Stimulated activated naive CD4-positive, alpha-beta T cell (primary cell): ENCODE data around the gene DIP2A.
A peak's percentile ranks its signal among the peaks of the same experiment; 100 is the strongest.

ENCODE experiments used
- DNase-seq, 6 experiments: peaks; one replicate each; lab custom pipeline; 2025; lab: John Stamatoyannopoulos, UW

DIP2A gene

DNA sequence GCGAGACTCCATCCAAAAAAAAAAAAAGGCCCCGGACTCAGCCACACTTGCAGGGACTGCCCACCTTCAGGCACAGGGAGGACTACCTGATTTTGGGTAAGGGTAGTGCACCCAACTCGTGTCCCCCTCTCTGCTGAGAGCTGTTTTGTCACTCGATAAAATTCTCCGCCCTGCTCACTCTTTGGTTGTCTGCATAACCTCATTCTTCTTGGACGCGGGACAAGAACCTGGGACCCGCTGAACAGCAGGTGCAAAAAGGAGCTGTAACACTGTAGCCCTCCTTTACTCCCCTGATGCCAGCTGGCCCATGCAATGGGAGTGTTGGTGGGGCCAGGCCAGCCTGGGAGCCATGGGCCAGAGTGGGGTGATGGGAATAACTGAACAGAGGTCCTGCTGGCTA lies 135.6 kb downstream of the DIP2A start:
- DNase-seq = no peak

DNA sequence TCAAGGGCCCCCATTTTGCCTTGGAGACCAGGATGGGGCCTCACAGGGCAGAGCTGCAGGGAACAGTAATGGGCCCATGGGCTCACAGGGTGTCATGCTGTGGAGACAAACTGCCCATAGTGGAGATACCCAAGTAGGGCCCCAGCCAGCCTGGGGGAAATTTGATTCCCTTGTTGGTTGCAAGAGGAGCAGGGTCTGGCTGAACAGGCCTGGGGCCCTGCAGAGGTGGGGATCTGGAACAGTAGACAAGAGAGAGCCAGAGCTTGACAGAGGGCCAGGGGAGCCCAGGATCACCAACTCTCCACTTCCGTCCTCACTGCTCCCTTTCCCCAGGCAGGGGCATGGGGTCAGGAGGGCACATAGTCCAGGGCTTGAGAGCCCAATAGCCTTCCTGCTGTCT lies 137.5 kb downstream of the DIP2A start:
- no peak for DNase-seq

DNA sequence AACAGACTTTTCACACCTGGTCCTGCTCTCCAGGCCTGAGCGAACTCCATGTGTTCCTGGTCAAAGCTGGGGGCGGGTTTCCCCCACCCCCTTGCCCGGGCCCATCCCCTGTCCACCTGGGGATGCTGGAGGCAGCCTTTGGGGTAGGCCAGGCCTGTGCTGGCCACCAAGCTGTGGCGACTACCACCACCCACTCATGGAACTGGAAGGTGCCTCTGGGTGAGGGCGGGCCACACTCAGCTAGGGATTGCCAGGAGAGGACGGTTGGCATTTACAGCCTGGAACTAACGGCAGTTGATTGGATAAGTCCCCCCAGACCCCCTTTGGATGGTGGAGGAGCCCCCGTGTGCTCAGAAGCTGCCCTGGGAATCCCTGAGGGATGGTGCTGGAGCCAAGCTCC lies 138.3 kb downstream of the DIP2A start:
- no peak for DNase-seq

DNA sequence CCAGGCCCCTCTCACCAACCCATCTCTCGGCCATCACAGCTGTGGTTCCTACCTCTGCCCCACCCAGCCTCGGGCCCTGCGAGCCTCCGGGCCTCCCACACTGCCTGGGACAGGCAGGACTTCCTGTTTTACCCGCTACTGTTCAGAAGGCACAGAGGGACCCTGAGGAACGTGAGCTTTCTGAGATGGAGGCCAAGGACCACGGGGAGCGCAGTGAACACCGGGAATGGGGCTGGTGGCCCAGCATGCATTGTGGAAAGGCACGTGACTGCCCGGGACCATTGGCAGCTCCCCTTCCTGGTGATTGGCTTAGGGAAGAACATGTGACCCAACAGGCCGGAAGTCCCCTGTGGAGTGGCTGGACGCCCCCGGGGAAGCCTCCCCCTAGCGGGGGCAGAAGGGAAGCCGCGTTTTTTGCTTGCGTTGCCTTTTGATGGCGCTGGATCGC lies 139.2 kb downstream of the DIP2A start:
- no peak for DNase-seq

DNA sequence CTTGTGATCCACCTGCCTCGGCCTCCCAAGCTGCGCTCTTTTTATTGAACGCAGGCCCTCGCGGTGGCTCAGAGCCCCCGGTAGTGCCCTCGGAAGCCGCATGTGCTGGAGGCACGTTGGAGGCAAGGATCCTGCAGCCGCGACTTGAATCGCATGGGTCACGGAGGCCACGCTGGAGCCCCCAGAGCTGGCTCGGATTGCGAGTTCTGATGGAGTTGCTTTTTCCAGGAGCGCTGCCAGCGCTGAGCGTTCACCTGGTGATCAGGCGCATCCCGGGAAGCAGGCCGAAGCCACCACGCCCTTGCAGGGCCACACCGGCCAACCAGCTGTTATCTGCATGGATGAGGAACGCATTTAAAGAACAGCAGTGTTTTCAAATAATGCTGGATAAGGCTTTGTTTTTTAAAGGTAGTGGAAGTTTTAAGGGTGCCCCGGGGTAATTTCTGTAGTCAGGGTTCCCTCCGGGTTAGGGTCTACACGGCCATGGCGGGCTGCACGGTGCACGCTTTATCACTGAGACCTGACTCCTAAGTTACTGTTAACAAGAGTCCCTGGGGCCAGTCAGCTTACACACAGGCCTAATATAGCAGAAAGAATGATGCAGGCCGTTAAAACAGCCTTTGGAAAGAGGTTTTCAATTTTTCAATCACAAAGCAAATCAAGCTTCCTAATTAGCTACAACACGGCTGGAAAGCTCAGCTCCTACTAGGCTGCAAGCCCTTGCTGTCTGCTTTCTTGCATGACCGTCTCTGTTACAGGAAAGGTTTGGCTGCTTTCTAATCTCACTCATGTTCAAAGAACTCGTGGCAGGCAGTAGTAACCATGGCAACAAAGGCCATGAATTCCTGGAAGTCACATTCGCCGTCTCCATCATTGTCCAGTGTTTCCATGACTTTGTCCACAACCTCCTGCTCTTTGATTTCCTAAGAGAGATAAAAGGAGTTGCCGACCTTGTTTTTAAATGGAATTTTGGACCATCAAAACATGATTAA lies 140.2 kb downstream of the DIP2A start:
- DNase-seq = peak in 2 of 6 experiments; percentile 1 to 7

DNA sequence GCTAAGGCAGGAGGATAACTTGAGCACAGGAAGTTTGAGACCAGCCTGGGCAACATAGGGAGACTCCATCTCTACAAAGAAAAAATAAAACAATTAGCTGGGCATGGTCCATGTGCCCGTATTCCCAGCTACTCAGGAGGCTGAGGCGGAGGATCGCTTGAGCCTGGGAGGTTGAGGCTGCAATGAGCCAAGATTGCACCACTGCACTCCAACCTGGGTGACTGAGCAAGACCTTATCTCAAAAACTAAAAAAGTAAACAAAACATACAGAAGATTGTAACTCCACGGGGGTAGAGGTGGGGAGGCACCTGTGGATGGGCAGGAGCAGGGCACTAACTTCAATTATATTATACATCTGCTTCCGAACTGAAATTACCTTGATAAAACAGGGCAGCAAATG lies 141.6 kb downstream of the DIP2A start:
- DNase-seq = no peak

DNA sequence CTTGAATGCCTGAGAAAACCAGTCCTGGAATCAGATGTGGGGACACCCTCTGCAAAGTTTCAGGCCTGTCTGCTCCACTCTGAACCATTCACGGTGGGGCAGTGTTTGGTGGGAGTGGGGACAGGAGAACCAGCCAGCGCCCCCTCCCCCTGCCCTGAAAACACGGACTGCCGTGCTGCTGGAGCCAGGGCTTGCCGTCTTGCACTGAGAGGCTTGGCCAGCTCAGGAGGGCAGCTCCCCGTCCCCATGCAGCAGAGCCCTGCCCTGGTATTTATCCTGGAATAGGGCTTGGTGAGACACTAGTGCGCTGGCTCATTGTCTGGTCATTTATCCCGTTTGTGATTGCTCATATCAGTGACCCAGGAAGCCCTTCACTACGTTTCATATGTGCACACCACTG lies 142.3 kb downstream of the DIP2A start:
- DNase-seq = no peak

DNA sequence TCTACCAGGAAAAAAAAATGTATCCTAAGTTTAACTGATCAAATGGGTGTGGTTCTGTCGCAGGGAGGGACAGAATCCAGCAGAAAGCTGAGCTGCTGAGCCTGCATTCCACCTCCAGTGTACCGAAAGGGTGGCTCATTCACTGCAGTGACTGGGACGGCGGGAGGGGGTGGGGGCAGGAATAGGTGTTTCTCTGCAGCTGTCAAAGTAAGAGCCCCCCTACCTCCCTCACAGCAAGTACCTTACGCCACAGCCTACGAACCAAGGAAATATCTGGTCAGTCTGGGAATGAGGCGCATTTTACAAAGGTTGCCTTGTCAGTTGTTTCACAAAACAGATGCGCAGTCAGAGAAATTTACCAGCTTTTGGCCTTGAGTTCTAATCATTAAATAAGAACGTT lies 144.5 kb downstream of the DIP2A start:
- DNase-seq = no peak

DNA sequence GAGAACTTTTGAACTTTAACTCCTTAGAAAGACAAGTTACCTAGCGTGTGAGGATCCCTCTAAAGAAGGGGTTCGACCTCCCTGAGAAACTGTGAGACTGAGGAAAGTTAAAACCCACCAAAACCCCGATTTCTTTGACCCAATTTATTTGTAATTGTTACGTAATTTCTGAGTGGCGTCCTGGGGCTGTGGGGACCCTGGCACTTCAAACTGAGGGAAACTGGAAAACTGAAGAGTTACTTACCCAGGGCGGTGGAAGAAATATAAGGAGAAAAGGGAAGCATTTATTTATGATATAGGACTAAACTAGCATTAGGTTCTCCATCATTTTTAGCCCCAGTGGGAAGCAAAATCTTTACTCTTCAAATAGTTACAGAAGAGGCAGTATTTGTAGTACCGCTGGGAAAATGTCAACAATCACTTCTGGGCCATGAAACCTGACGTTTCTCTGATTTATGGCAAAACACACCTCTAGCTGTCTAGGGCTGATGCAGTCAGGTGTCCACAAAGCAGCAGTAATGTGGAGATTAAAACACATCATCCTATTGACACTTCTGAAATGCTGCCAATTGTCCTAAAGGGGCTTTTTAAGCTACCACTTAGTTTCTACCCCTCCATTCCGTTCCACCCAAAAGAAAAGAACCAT lies 145.8 kb downstream of the DIP2A start:
- DNase-seq = no peak

DNA sequence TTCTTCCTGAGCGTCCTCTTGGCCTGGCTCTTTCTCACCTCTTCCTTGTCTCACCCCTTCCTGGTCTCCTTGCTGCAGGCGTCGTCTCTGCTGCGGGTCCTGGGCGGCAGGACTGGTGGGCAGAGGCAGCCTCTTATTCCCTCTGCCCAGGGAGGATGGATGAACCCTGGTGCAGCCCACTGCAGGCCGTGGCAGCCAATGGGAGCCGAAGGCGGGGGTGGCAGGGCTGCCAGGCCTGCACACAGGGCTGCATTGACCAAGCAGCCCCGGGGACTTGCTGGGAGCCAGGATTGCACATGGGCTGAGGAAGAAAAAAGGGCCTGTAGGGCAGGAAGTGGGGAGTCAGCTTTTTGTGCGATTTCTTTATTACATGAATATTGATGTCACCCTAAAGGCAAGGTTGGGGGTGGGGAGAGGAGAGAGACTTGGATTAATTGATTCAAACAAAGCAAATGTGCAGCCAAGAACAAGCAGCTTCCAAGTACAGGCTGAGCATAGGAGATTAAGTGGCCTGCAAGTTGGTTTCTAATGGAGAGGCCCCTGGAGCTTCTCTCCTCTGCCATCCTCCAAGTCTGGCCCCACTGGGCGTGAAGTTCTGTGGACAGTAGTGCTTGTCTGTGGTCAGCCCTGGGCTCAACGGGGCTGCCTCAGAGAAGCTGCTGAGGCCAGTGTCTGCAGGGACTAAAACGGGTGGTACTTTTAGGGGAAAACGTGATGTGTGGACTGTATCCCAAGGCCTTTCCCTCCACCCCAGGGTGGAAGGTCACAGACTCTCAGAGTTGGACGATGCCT lies 146.5 kb downstream of the DIP2A start, which contains the start of gene S100B:
Gene S100B (minus strand): TSS at position 108 of the 792 bp plus-strand sequence. CDS start 2,667 bp downstream, outside the sequence.
- peak in 3 of 6 experiments; percentile 18 to 31 (median 29) for DNase-seq

DNA sequence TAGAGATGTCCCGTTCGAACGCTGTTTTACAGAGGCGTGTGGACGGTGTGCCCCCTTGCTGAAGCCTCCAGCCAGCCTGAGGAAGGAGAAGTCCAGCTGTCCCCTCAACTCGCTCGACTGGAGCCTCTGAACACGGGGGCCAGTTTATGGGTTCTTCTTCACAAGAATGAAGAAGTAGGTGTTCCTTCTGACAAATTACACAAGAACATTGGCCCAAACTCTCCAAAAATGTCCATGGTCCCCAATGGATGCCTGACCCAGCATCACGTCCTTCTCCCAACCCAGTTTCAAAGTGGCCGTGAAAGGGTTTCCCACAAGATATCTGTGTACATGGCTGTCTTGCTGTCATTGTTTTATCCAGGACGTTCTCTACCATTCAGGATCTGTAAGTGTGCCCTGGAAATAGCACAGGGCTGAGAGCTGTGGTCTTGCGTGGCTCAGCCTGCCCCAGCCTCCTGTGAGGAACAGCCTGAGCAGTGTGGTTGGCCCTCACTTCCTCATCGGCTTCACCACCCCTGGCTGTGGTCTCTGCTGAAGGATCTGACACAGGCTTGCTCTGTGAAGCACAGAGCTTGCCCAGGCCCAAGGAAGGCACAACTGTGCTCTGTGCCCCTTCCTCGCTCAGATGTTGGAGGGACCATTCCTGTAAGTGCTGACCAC lies 147.2 kb downstream of the DIP2A start:
- DNase-seq = peak in 4 of 6 experiments; percentile 17 to 45 (median 30)

DNA sequence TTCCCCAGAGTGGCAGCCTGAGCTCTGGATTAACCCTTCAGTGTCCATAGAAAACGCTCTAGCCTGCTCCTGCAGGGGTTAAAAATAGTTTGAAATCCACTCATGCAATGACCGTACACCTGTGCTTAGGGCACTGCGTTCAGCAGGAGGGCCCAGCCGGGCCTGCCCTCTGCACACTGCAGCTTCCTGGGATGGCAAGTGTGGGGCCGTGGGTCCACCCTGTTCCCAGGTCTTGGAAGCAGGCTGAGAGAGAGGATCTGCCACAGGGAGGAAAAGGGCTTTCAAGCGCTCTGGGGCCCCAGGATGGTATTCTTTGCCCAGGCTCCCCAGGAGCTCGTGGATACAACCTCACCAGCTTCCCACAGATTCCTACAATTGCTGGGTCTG lies 147.7 kb downstream of the DIP2A start:
- DNase-seq = no peak

DNA sequence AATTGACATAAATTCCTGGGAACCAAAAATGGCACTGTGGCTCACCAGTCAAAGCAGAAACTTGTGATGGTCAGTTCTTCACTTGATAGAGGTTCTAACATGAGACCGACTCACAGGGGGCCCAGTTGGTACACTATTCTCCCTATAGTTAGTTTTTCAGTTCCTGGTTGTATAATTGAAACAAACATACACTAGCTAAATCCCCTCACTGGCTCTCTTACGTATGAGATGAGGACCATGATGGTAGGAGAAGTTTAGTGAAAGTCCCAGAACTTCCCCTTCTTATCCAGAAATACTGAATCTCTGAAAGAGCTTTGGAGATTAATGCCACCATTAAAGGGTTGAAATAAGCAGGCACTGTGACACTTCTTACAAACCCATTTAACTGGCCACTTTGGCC lies 148.9 kb downstream of the DIP2A start:
- no peak for DNase-seq

DNA sequence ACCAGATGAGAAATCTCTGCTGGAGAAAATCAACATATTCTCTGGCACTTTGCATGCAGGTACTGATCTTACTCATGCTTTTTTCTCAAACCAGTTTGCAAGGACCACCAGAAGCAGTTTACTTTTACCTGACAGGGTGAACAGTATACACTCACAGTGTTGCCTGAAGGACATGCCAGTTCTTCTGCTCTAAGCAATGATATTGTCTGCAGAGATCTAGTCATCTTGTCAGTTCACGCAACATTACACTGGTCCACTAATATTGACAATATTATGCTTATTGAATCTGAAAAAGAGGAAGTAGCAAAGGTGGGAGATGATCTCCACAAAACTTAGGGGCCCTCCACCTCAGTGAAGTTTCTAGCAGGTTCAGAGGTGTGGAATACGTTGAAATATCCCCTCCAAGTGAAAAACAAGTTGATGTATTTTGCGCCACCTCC lies 150.0 kb downstream of the DIP2A start:
- DNase-seq = no peak

DNA sequence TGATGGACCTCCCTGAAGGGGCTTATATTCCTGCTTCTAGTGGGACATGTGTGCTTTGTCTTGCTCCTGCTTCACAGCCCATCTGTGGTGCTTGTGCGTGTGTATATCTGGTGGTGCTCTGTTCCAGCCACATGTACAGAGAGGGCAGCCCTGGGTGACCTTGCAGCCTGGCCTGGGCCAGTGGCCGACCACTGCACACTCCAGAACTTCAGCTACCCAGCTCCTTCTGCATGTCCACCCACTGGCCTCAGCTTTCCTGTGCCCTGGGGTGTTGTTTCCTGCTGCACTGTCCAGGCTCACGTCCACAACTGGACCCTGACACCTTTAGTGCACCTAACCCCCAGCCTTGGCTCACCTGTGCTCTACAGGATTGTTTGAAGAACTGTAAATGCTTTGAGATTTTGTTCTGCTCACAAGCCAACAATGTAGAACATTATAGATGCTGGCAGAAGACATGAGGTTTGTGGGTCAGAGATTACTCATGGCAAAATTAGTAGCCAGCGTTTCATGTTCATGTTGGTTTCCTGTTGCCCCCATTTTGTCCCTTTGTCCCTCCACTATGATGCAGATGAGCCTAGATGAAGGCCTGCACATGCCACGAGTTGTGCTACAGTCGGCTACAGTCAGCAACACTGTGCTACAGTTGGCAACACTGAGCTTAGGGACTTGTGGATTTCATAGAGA lies 151.5 kb downstream of the DIP2A start:
- DNase-seq = no peak

DNA sequence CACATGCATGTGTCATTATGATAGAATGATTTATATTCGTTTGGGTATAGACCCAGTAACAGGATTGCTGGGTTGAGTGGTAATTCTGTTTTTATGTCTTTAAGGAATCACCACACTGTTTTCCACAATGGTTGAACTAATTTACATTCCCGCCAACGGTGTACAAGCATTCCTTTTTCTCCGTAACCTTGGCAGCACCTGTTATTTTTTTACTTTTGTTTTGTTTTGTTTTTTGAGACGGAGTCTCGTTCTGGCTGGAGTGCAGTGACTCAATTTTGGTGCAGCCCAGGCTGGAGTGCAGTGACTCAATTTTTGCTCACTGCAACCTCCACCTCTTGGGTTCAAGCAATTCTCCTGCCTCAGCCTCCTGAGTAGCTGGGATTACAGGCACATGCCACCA lies 154.7 kb downstream of the DIP2A start:
- no peak for DNase-seq

DNA sequence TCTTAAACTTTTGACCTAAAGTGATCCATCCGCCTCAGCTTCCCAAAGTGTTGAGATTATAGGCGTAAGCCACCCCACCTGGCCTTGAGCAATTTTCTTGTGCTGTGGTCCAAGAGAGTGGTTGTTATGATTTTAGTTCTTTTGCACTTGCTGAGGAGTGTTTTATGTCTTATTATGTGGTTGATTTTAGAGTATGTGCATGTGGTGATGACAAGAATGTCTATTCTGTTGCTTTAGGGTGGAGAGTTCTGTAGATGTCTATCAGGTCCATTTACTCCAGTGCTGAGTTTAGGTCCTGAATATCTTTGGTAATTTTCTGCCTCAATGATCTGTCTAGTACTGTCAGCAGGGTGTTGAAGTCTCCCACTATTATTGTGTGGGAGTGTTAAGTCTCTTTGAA lies 157.4 kb downstream of the DIP2A start:
- DNase-seq = no peak

DNA sequence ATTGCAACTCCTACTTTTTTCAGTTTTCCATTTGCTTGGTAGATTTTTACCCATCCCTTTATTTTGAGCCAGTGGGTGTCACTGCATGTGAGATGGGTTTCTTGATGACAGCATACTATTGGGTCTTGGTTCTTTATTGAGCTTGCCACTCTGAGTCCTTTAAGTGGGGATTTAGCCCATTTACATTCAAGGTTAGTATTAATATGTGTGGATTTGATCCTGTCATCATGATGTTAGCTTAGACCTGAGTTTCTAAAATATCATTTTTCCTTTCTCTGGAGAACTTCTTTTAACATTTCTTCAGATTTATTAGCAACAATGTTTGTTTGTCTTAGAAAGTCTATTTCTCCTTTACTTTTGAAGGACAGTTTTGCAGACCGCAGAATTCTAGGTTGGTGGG lies 158.0 kb downstream of the DIP2A start:
- no peak for DNase-seq

DNA sequence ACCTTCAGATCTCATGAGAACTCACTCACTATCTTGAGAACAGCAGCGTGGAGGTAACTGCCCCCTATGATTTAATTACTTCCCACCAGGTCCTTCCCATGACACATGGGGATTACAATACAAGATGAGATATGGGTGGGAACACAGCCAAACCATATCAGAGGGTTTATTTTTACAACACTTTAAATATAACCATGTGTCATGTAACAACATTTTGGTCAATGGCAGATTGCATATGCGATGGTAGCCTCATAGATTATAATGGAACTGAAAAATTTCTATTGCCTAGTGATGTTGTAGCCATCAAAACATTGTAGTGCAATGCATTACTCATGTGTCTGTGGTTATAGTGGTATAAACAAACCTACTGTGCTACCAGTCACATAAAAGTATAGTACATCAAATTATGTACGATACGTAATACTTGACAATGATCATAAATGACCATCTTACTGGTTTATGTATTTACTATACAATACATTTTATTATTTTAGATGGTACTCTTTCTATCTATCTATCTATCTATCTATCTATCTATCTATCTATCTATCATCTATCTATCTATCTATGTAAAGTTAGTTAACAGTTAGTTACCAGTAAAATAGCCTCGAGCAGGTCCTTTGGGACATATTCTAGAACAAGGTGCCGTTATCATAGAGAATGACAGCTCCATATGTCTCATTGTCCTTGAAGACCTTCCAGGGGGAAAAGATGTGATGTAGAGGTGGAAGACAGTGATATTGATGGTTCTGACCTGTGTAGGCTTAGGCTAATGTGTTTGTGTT lies 158.8 kb downstream of the DIP2A start:
- DNase-seq = no peak

DNA sequence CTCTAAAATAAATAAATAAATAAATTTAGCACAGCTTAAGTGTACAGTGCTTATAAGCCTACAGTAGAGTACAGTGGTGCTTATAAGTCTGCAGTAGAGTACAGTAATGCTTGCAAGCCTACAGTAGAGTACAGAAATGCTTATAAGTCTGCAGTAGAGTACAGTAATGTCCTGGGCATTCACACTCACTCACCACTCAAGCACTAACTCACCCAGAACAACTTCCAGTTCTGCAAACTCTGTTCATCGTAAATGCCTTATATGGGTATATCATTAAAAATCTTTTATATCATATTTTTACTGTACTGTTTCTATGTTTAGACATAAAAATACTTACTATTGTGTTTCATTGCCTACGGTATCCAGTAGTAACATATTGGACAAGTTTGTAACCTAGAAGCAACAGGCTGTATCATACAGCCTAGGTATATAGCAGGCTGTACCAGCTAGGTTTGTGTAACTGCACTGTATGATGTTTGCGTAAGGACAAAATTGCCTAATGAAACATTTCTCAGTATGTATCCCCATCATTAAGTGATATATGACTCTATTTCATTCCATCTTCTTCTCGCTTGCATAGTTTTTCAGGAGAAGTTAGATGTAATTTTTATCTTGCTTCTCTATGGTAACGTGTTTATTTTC lies 160.2 kb downstream of the DIP2A start:
- DNase-seq = no peak
